ENCODE data around the gene POLR3A. TPM values are rescaled to one million over a fixed set of nuclear protein-coding genes. Genes with fewer than 3 reads are reported as not detected.
A peak's percentile ranks its signal among the peaks of the same experiment; 100 is the strongest.

The POLR3A gene
- total RNA-seq, 4 donors from 2014 or later: 8.3 to 13.5 (median 12.0) TPM

DNA sequence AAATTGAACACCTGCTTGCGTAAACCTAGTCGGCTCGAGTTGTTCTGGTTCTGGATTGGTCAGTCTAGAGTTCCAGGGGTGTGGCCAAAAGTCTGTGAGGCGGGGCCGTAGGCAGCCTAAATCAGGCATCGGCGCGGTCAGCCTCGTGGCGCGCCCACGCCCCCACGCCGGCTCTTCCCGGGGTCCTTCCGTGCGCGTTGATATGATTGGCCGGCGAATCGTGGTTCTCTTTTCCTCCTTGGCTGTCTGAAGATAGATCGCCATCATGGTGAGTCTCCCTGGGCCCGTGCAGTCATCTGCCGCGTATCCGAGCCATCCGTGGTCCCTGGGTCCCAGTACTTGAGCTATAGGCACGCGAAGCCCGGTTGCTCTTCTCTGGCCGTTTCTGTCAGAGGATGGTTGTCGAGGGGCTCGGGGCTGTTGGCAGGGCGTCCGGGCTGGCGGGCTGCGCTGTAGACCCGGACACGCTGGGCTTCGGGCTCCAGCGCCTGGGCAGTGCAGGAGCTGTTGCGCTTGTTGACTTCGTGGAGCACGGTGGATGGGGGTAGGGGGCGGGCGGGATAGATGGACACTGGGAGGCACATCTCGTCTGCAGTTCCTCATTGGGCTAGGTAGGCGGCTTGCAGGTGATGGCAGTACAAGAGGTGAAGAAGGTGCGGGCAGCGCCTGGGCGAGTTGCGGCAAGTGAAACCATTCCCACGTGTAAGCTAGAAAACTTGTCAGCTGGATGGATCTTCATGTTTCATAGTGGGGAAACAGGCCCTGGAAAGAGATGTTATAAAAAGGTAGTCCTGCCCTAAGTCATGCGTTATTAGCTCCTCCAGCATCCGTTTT is 4.5 kb upstream of the POLR3A start, which contains the start of gene RPS24:
TSS of gene RPS24 (plus strand) at position 227 of the 834 bp plus-strand sequence. CDS start at position 266, 39 bp downstream.
- no peaks in the 10 kb centered on the region for H3K27me3 ChIP-seq
- peak in 1 of 6 experiments; percentile 6 for TF ChIP-seq CTCF (IDR thresholded peaks at IDR 0.05)
- TF ChIP-seq POLR2A (IDR thresholded peaks at IDR 0.05): peak in 2 of 4 donors; percentile 79 to 81
- H3K9me3 ChIP-seq: no peaks in the 10 kb centered on the region
- DNase-seq: peak; percentile 72
- peaks cover 10 to 39% (median 14%) of the 10 kb centered on the region in 3 donors for H3K36me3 ChIP-seq
- H3K4me1 ChIP-seq: peaks cover 15 to 61% (median 32%) of the 10 kb centered on the region in 3 donors
- H3K27ac ChIP-seq: peak within 1 kb of the TSS; percentile 84 to 90 (median 84)
- intact Hi-C loops (cut with DNase I): no loop called here
- WGBS, 2 donors: 0 to 1% methylated on average over 14 to 18 of the region's 55 CpGs
- H3K4me3 ChIP-seq: peak within 1 kb of the TSS; percentile 68 to 88 (median 85)

- TF ChIP-seq CTCF (IDR thresholded peaks at IDR 0.05): no peak
- no peak for TF ChIP-seq POLR2A (IDR thresholded peaks at IDR 0.05)
- intact Hi-C loops (cut with DNase I): no loop called here
- H3K27ac ChIP-seq: peak overlapping the region; percentile 29 to 90 (median 62)
Observed at GRCh38 chr10:78033387-78033636, 4.0 kb upstream of the POLR3A start.

GRCh38 chr10:78028438-78029268 is 662 bp downstream of the POLR3A start:
- WGBS, 2 donors: 42 to 44% methylated on average over 27 to 28 of the region's 36 CpGs
- no peaks in the 10 kb centered on the region for H3K27me3 ChIP-seq
- no peak for TF ChIP-seq CTCF (IDR thresholded peaks at IDR 0.05)
- no peak for TF ChIP-seq POLR2A (IDR thresholded peaks at IDR 0.05)
- DNase-seq: no peak
- H3K36me3 ChIP-seq: peaks cover 0 to 30% (median 17%) of the 10 kb centered on the region in 3 donors
- peak overlapping the region; percentile 61 to 99 (median 82) for H3K4me3 ChIP-seq
- no peaks in the 10 kb centered on the region for H3K9me3 ChIP-seq
- peak overlapping the region; percentile 72 to 91 (median 86) for H3K27ac ChIP-seq
- peaks cover 6 to 38% (median 17%) of the 10 kb centered on the region in 3 donors for H3K4me1 ChIP-seq
- intact Hi-C loops (cut with DNase I): no loop called here

More at GRCh38 chr10:78033387-78033636, 4.0 kb upstream of the POLR3A start:
- Histone ChIP-seq H3K4me1 (peaks cover 21 to 61% (median 37%) of the 10 kb centered on the region in 3 donors), H3K36me3 (peaks cover 8 to 34% (median 10%) of the 10 kb centered on the region in 3 donors), H3K27me3 (no peaks in the 10 kb centered on the region), H3K4me3 (peak overlapping the region; percentile 68 to 88 (median 85)), H3K9me3 (no peaks in the 10 kb centered on the region)
- WGBS, 2 donors: 0% methylated on average over 4 of the region's 4 CpGs
- DNase-seq: no peak

GRCh38 chr10:78025685-78026364 is 3.5 kb downstream of the POLR3A start:
- intact Hi-C loops (cut with DNase I): no loop called here
- DNase-seq: no peak
- Histone ChIP-seq H3K9me3 (no peaks in the 10 kb centered on the region), H3K27me3 (no peaks in the 10 kb centered on the region), H3K36me3 (peaks cover 18 to 59% (median 39%) of the 10 kb centered on the region in 3 donors), H3K4me1 (peaks cover 6 to 33% (median 17%) of the 10 kb centered on the region in 3 donors), H3K4me3 (no peak overlapping the region), H3K27ac (no peak overlapping the region)
- WGBS, 2 donors: 46 to 75% methylated on average over 8 of the region's 8 CpGs
- TF ChIP-seq CTCF (IDR thresholded peaks at IDR 0.05): no peak
- no peak for TF ChIP-seq POLR2A (IDR thresholded peaks at IDR 0.05)

Data from esophagus squamous epithelium (tissue), 5 donors.